ENCODE results near the gene SYDE1.

The SYDE1 gene

DNA sequence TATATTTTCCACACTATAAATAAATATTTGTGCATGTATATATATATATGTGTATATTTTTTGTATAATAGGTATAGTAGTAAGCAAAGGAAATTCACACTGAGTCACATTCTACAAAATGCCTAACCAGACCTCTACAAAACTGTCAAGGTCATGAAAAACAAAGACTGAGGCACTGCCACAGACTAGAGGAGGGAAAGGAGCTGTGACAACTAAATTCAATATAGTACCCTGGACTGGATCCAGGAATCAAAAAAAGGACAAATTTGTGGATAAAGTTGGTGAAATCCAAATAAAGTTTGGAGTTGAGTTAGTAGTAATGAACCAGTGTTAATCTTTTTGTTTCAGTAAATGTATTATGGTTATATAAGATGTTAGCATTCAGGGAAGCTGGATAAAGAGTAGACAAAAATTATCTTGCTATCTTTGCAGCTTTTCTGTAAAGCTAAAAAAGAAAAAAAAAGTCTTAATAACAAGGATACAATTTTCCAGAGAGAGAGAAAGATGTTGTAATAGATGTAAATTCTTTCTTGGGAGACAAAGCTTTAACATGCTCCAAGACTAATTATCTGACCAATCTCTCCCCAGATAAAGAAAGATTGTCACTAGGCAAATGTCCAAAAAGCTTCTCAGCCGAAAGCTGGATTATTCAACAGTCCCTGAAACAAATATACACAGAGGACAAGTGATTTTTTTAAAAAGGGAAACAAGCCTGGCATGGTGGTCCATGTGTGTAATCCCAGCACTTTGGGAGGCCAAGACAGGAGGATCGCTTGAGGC, 19.1 kb downstream of the SYDE1 start:
- DNase-seq, result no peak

DNA sequence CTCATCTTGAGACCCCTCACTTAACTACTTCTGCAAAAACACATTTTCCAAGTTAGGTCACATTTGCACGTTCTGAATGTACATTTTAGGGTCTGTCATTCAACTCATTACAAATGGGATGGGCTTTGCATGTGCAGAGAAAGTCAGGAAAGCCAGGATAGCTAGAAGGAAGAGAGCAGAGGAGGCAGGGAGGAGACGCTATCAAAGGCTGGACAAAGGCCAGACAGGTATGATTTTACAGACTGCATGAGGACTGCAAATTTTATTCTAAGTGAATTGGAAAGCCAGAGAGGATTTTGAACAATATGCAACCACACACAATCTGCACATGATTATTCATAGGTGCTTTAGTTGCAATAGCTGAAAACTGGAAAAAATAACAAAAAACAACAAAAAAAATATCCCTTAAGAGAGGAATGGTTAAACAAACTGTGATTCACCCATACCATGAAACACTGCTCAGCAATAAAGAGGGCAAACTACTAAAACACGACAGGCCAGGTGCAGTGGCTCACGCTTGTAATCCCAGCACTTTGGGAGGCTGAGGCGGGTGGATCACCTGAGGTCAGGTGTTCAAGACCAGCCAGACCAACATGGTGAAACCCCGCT, 21.1 kb downstream of the SYDE1 start:
- no peak for DNase-seq

DNA sequence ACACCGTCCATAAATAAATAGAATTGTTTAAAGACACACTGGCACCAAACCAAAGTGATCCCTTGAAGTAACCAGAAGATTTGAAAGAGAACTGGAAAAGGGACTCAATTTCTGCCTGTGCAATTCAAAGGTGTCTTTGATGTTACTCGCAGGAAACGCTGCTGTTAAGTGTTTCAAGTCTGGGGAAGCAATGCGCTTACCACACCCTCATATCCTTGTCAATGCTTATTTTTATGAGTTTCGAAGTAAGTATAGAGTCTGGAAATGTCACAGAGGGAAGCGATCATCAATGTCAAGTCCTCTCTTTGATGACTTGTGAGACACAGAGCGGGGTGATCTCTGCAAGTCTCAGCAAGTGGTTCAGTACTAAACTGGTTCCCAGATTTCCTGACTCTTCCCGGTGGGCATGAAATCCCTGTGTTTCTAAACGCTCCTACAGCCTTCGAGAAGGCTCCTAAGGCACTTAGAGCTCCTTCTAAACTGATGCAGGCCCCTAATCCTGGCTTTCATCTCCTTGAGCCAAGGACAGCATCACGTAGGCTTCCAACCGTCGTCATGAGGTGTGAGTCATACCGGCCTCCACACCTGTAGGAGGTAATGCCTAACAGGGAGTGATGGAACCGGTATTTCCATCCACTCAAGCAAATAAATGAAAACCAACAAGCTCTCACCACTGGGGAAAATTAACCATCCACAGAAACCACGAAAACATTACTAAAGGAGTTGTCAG, 22.8 kb downstream of the SYDE1 start:
- no peak for DNase-seq

DNA sequence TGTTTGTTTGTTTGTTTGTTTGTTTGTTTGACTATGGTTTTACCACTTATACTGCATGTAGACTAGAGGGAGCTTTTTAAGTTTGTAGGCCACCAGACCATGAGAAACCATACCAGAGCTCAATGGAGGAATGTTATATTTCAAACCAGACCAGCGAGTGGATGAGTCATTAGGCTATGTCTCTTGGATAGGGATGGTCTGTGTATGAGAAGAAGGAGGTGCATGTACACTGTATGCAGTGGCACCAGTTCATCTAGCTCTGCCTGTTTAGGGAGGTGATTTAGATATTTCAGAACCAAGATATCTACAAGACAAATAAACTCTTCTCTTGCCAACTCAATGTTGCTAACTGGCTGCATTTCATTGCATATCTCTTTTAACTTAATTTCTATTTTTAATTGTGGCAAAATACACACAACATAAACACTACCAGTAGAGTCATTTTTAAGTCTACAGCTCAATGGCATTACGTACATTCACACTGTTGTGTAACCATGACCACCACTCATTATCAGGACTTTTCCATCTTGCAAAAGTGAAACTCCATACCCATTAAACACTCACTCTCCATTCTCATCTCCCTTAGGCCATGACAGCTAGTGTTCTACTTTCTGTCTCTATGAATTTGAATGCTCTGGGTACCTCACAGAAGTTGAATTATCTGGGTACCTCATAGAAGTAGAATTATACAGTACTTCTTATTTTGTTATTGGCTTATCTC, 29.2 kb downstream of the SYDE1 start:
- DNase-seq, result no peak

DNA sequence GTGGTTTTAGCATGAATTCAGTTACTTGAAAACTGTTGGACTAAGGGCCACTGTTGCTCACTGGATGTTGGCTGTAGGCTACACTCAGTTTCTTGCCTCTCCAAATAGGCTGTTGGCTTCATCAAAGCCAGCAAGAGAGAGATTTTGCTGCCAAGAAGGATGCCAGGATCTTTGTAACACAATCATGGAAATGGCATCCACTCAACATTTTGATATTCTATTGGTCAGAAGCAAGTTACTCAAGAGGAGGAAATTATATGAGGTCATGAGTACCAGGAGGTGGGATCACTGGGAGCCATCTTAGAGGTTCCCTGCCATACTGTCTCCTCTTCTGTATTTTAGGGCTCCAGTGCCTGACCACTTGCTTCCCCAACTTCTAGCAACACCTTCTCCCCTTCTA, 30.6 kb downstream of the SYDE1 start:
- DNase-seq, result no peak

DNA sequence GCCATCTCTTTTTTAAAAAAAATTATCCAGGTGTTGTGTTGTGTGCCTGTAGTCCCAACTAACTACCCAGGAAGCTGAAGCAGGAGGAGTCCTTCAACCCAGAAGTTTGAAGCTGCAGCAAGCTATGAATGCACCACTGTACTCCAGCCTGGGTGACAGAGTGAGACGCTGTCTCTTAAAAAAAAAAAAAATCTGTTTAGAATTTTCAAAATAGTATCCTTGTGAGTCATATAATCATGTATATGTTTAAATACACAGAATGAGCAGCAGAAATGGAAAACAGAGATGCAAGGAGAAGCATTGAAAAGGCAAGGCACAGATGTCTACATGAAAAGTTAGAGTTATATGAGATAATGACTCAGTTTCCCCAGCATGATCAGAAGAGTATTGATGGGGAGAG, 31.2 kb downstream of the SYDE1 start:
- no peak for DNase-seq

DNA sequence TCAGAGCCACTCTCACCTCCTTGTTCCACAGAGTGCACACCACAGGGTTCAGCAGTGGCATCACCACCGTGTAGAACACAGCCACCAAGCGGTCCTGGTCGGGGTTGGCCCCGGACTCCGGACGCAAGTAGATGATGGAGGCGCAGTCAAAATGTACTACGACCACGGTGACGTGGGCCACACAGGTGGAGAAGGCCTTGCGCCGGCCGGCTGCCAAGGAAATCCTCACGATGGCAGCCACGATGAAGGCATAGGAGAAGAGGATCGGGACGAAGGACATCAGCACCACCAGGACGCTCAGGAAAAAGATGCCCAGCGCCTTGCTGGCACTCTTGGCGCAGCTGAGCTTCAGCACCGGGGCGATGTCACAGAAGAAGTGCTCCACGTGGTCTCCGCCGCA, 33.9 kb downstream of the SYDE1 start:
- DNase-seq, result no peak

DNA sequence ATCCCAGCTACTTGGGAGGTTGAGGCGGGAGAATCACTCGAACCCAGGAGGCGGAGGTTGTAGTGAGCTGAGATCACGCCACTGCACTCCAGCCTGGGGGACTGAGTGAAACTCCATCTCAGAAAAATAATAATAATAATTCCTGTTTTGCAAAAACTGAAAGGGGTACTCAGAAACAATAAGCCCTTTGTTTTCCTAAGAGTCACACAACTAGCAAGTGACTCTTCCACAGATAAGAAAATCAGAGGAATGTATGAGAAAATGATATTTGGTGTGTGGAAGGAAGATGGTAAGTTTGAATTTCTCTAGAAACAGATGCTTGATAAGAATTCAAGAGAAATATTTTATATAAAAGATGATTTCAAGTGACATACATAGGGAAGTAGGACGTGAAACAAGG, 35.1 kb downstream of the SYDE1 start:
- DNase-seq, result no peak

DNA sequence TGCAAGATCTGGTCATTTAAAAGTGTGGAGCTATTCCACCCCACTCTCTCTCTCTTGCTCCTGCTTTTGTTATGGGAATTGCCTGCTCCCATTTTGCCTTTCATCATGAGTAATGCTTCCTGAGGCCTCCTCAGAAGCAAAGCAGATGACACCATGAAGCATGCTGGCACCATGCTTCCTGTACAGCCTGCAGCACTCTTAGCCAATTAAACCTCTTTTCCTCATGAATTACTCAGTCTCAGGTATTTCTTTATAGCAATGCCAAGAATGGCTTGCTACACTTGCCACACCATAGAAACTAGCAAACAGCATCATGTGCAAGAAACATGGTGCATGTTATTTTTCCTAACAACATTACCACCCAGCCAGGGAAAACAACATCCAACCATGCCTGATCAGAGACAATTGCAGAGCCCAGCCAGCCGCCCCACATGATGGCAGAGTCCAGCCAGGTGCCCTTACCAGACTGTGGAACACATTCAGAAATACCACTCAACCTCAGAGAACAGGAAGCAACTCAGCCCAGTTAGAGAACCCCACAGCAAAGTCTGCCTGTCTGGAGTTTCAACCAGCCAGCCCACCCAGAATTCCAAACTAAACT, 36.9 kb downstream of the SYDE1 start:
- DNase-seq, result no peak

DNA sequence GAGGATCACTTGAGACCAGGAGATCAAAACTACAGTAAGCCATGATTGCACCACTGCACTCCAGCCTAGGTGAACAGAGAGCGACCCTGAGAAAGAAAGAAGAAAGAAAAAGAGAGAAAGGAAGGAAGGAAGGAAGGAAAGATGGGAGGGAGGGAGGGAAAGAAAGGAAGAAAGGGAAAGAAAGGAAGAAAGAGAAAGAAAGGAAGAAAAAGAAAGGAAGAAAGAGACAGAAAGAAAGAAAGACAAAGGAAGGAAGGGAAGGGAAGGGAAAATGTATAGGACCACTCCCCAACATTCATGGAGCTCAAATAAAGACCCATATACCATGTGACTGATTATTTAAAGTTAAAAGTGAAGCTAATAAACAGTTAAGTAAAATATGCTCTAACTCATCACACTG, 39.9 kb downstream of the SYDE1 start:
- no peak for DNase-seq

DNA sequence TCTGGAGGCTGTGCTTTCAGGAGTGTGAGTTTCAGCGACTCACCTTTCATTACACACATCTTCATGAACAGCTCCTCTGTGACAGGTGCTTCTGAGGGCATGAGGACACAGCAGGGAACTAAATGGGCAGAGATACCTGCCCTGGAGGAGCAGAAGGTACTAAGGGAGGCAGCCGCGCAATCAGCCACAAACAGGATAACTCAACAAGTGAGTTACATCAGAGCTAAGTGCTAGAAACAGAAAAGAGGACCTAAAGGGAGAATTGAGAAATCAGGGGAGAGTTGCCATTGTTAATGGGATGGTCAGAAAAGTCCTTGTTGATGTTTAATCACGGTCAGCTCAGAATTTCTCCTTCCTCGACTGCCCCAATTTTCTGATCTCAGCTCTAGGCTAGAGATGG, 42.5 kb downstream of the SYDE1 start:
- DNase-seq, result no peak

DNA sequence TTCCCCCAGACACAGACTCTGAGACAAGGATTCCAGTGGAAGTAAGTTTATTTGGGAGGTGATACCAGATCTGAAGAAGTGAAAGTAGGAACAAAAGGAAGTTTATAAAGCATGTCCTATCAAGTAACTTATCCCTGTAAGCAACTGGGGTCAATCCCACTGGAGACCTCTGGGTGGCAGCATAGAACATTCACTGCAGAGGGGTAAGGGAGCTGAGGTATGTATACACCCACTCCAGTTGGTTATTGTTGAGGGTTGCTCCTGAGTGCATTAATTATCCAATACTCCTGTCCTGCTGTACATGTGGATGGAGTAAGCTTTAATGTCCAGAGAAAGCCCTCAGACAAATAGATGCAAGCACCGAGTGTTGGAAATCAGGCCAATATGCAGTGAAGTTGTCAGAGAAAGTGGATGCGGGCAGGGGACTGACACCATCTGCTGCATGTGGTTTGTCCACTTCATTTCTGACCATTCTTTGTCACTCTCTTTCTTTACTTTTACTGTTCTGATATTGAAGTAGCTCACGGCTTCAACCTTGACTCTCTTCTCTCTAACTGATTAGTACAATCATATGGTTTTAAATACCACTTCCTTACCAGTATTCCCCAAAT, 46.9 kb downstream of the SYDE1 start:
- DNase-seq, result peak; percentile 53

DNA sequence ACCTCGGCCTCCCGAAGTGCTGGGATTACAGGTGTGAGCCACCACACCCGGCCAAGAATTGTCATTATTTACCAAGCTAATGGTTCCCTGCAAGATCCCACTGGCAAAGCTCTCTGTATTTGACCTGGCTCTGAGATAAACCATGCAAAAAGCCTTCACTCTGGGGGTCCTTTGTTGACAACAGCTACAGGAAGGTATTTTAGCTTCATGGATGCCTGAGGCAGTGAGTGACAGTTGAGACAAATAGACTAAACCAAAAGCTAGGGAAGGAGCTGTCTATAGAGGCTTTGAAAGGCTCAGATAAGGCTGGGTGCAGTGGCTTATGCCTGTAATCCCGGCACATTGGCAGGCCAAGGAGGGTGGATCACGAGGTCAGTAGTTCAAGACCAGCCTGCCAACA, 48.1 kb downstream of the SYDE1 start:
- no peak for DNase-seq

DNA sequence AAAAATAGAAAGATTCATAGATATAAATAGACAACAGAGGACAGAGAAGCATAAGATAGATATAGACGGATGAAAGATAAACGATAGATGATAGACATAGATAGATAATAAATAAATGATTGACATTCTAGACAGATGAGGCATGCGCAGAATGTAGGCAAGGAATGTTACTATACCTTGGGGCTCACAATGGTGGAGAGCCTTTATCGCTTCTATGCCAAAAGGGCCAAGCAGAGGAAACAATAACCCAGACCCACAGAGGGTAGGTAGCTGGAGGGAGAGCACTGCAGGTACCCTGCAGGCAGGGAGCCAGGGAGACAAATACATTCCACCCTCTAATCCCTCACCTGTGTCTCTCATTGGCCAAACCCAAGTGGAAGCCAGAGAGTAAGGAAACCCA, 49.2 kb downstream of the SYDE1 start:
- DNase-seq, result no peak

DNA sequence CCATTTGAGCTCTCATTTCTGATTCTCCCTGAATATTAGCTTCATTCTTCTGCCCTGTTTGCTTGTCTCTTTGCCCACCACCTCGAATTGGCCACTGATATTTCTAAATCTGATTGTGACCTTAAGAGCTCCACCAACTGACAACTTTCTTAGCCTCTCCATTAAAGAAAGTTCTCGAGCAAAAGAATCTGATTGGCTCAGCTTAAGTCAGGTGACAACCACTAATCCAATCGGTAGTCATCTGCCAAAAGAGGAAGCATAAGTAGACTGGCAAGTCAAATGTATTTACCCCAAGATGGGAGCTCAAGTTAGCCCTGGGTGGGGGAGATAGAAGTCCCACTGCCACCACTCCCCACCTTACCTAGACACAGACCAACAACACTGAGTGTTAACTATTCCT, 52.0 kb downstream of the SYDE1 start:
- no peak for DNase-seq

DNA sequence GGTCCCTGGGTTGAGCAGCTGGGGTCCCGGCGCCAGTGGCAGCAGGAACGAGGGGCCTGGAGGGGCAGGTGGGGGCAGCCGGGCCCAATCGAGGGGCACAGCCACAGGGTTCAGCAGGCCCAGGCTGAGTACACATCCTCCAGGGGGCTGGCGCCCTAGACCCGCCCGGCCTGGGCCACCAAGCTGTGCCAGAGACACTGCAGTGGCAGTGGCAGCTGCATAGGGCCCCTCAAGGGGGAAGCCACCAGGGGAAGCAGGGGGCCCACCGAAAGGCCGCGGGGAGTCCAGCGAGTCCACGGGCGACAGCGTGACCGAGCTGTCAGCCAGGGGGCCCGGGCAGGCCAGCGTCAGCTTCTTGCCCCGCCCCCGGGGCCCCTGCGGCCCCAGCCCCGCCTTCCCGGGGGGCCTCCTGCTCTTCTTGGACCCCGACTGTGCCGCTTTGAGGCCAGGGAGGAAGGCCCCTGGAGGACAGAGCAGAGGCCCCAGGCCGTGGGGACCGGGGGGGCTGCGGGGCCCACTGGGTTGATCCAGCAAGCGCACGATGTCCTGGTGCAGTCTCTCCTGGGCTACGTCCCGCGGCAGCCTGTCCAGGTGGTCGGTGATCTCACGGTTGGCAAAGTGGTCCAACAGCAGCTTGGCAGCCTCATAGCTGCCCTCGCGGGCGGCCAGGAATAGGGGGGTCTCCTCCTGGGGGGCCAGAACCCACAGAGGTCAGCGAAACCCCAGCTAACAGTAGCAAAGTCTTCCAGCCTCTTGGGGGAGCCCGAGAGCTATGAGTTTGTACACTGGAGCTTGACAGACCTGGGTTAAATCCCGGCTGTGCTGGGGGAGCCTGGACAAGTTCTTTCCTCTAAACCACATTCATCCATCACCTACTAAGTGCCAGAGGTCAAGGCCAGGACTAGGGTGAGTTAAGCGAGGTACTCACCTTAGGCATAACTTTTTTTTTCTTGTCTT, 54.1 kb downstream of the SYDE1 start:
- peak; percentile 46 for DNase-seq

Measured in NCI-H1694 (cell line).